Measurements from ENCODE around the gene LAMB3.

Gene LAMB3

DNA sequence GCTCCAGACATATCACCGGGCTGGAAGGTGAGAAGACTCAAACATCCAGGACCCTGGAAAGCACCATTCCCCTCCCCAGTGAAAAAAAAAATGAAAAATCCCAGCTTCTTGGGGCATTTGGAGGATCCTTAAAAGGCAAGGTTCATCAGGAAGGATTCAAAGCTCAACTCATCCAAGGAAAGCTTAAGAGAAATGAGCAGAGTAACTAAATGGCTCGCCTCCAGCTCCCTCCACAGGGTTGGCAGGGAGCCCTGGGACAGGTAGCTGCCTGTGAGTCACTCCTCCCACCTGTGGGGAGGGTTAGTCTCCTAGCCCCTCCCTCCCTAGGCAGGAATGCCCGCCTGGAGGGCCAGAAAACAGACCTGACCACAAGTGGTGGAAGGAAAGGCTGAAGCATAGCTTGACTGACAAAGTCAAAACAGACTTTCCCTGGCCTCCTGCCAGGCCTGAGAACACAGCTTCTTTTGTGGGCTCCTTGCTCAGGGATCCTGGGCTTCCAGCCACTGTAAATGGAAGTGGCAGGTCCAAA is 712 bp upstream of the LAMB3 start:
- ChIA-PET CTCF (interaction anchor here (0.7 to 2.4 kb wide), 12 partner anchors 22 to 87 kb away, joined by 3 to 10 read pairs (median 4); partner anchors contain the start of gene G0S2), POLR2A (interaction anchor here (1.0 to 1.2 kb wide), 2 partner anchors 18 to 22 kb away, joined by 3 to 4 read pairs; partner anchors contain the start of gene G0S2)
- Histone ChIP-seq H3K4me3 (ENCODE audit: low read depth, low read length) (no peak overlapping the region), H3K27ac (ENCODE audit: extremely low read depth, low read depth, low read length) (peak overlapping the region; percentile 34), H3K9me3 (ENCODE audit: control insufficient read depth, insufficient read depth, low read depth, low read length) (no peaks in the 10 kb centered on the region), H3K36me3 (ENCODE audit: control insufficient read depth in 2 of 2, insufficient read depth in 1 of 2, low read length in 2 of 2) (no peaks in the 10 kb centered on the region), H3K4me1 (ENCODE audit: control insufficient read depth, insufficient read depth, low read length) (peaks cover 19% of the 10 kb centered on the region)
- TF ChIP-seq ZNF654 (tag by site-specific recombination; IDR thresholded peaks at IDR 0.05; ENCODE audit: low read depth) (no peak), ZNF660 (tag by site-specific recombination; IDR thresholded peaks at IDR 0.05) (0 out of 2 replicates have a peak, but pooled peaks have one; percentile 40), ZNF830 (tag by site-specific recombination; IDR thresholded peaks at IDR 0.05; ENCODE audit: low read depth) (no peak), KLF1 (tag by site-specific recombination; IDR thresholded peaks at IDR 0.05) (peak; percentile 93), SCRT2 (tag by site-specific recombination; IDR thresholded peaks at IDR 0.05) (peak; percentile 94), PRDM1 (tag by site-specific recombination; IDR thresholded peaks at IDR 0.05) (peak; percentile 54; the same call in 1 of the 2 replicates), ZNF146 (tag by site-specific recombination; IDR thresholded peaks at IDR 0.05) (no peak), OSR2 (tag by site-specific recombination; IDR thresholded peaks at IDR 0.05) (peak; percentile 63), ZNF600 (tag by site-specific recombination; IDR thresholded peaks at IDR 0.05) (0 out of 2 replicates have a peak, but pooled peaks have one; percentile 47), ZNF677 (tag by site-specific recombination; IDR thresholded peaks at IDR 0.05) (no peak), HOXD13 (CRISPR knock-in tag; IDR thresholded peaks at IDR 0.05; ENCODE audit: borderline replicate concordance) (no peak), ZIC2 (tag by site-specific recombination; IDR thresholded peaks at IDR 0.05) (peak; percentile 80), GLIS1 (tag by site-specific recombination; IDR thresholded peaks at IDR 0.05) (peak; percentile 74), SP2 (tag by site-specific recombination; IDR thresholded peaks at IDR 0.05) (peak; percentile 33; the same call in 1 of the 2 replicates), ZNF138 (tag by site-specific recombination; IDR thresholded peaks at IDR 0.05; ENCODE audit: borderline replicate concordance) (no peak), MEIS1 (CRISPR knock-in tag; IDR thresholded peaks at IDR 0.05; ENCODE audit: borderline replicate concordance) (peak; percentile 85), ZFHX2 (tag by site-specific recombination; conservative IDR thresholded peaks at IDR 0.05) (peak; percentile 30; the same call in 1 of the 2 replicates), FEZF1 (tag by site-specific recombination; IDR thresholded peaks at IDR 0.05) (peak; percentile 52)
- TF ChIP-seq, protein P1, sequence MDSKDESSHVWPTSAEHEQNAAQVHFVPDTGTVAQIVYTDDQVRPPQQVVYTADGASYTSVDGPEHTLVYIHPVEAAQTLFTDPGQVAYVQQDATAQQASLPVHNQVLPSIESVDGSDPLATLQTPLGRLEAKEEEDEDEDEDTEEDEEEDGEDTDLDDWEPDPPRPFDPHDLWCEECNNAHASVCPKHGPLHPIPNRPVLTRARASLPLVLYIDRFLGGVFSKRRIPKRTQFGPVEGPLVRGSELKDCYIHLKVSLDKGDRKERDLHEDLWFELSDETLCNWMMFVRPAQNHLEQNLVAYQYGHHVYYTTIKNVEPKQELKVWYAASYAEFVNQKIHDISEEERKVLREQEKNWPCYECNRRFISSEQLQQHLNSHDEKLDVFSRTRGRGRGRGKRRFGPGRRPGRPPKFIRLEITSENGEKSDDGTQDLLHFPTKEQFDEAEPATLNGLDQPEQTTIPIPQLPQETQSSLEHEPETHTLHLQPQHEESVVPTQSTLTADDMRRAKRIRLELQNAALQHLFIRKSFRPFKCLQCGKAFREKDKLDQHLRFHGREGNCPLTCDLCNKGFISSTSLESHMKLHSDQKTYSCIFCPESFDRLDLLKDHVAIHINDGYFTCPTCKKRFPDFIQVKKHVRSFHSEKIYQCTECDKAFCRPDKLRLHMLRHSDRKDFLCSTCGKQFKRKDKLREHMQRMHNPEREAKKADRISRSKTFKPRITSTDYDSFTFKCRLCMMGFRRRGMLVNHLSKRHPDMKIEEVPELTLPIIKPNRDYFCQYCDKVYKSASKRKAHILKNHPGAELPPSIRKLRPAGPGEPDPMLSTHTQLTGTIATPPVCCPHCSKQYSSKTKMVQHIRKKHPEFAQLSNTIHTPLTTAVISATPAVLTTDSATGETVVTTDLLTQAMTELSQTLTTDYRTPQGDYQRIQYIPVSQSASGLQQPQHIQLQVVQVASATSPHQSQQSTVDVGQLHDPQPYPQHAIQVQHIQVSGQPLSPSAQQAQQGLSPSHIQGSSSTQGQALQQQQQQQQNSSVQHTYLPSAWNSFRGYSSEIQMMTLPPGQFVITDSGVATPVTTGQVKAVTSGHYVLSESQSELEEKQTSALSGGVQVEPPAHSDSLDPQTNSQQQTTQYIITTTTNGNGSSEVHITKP (tag by site-specific recombination; IDR thresholded peaks at IDR 0.05) = peak; percentile 67
- TF ChIP-seq, protein P2, sequence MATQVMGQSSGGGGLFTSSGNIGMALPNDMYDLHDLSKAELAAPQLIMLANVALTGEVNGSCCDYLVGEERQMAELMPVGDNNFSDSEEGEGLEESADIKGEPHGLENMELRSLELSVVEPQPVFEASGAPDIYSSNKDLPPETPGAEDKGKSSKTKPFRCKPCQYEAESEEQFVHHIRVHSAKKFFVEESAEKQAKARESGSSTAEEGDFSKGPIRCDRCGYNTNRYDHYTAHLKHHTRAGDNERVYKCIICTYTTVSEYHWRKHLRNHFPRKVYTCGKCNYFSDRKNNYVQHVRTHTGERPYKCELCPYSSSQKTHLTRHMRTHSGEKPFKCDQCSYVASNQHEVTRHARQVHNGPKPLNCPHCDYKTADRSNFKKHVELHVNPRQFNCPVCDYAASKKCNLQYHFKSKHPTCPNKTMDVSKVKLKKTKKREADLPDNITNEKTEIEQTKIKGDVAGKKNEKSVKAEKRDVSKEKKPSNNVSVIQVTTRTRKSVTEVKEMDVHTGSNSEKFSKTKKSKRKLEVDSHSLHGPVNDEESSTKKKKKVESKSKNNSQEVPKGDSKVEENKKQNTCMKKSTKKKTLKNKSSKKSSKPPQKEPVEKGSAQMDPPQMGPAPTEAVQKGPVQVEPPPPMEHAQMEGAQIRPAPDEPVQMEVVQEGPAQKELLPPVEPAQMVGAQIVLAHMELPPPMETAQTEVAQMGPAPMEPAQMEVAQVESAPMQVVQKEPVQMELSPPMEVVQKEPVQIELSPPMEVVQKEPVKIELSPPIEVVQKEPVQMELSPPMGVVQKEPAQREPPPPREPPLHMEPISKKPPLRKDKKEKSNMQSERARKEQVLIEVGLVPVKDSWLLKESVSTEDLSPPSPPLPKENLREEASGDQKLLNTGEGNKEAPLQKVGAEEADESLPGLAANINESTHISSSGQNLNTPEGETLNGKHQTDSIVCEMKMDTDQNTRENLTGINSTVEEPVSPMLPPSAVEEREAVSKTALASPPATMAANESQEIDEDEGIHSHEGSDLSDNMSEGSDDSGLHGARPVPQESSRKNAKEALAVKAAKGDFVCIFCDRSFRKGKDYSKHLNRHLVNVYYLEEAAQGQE (tag by site-specific recombination; IDR thresholded peaks at IDR 0.05) = peak; percentile 91
- TF ChIP-seq, protein P3, sequence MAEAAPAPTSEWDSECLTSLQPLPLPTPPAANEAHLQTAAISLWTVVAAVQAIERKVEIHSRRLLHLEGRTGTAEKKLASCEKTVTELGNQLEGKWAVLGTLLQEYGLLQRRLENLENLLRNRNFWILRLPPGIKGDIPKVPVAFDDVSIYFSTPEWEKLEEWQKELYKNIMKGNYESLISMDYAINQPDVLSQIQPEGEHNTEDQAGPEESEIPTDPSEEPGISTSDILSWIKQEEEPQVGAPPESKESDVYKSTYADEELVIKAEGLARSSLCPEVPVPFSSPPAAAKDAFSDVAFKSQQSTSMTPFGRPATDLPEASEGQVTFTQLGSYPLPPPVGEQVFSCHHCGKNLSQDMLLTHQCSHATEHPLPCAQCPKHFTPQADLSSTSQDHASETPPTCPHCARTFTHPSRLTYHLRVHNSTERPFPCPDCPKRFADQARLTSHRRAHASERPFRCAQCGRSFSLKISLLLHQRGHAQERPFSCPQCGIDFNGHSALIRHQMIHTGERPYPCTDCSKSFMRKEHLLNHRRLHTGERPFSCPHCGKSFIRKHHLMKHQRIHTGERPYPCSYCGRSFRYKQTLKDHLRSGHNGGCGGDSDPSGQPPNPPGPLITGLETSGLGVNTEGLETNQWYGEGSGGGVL (tag by site-specific recombination; IDR thresholded peaks at IDR 0.05) = peak; percentile 77
- TF ChIP-seq, protein P4, sequence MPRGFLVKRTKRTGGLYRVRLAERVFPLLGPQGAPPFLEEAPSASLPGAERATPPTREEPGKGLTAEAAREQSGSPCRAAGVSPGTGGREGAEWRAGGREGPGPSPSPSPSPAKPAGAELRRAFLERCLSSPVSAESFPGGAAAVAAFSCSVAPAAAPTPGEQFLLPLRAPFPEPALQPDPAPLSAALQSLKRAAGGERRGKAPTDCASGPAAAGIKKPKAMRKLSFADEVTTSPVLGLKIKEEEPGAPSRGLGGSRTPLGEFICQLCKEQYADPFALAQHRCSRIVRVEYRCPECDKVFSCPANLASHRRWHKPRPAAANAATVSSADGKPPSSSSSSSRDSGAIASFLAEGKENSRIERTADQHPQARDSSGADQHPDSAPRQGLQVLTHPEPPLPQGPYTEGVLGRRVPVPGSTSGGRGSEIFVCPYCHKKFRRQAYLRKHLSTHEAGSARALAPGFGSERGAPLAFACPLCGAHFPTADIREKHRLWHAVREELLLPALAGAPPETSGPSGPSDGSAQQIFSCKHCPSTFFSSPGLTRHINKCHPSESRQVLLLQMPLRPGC (tag by site-specific recombination; IDR thresholded peaks at IDR 0.05) = no peak
- TF ChIP-seq, protein P5, sequence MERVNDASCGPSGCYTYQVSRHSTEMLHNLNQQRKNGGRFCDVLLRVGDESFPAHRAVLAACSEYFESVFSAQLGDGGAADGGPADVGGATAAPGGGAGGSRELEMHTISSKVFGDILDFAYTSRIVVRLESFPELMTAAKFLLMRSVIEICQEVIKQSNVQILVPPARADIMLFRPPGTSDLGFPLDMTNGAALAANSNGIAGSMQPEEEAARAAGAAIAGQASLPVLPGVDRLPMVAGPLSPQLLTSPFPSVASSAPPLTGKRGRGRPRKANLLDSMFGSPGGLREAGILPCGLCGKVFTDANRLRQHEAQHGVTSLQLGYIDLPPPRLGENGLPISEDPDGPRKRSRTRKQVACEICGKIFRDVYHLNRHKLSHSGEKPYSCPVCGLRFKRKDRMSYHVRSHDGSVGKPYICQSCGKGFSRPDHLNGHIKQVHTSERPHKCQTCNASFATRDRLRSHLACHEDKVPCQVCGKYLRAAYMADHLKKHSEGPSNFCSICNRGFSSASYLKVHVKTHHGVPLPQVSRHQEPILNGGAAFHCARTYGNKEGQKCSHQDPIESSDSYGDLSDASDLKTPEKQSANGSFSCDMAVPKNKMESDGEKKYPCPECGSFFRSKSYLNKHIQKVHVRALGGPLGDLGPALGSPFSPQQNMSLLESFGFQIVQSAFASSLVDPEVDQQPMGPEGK (tag by site-specific recombination; IDR thresholded peaks at IDR 0.05) = peak; percentile 79
- TF ChIP-seq, protein P6, sequence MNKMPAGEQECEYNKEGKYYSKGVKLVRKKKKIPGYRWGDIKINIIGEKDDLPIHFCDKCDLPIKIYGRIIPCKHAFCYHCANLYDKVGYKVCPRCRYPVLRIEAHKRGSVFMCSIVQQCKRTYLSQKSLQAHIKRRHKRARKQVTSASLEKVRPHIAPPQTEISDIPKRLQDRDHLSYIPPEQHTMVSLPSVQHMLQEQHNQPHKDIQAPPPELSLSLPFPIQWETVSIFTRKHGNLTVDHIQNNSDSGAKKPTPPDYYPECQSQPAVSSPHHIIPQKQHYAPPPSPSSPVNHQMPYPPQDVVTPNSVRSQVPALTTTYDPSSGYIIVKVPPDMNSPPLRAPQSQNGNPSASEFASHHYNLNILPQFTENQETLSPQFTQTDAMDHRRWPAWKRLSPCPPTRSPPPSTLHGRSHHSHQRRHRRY (tag by site-specific recombination; IDR thresholded peaks at IDR 0.05) = no peak

All from HEK293 (cell line).